ENCODE measurements around the gene COA6.

COA6 gene

DNA sequence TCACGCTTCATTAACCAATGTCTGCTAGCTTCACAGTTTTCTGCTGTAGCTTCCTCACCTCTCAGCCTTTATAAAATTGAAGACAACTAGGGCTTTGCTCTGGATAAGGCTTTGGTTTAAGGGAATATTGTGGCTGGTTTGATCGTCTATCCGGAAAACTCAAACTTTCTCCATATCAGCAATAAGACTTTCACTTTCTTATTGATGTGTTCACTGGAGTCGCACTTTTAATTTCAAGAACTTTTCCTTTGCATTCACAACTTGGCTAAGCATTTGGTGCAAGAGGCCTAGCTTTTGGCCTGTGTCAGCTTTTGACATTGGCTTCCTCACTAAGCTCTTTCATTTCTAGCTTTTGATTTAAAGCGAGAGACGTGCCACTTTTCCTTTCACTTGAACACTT lies 12.9 kb downstream of the COA6 start:
- H3K27ac ChIP-seq: no peak overlapping the region
- TF ChIP-seq CTCF (IDR thresholded peaks at IDR 0.05) (no peak), ZFX (IDR thresholded peaks at IDR 0.05; ENCODE audit: borderline replicate concordance) (no peak)

DNA sequence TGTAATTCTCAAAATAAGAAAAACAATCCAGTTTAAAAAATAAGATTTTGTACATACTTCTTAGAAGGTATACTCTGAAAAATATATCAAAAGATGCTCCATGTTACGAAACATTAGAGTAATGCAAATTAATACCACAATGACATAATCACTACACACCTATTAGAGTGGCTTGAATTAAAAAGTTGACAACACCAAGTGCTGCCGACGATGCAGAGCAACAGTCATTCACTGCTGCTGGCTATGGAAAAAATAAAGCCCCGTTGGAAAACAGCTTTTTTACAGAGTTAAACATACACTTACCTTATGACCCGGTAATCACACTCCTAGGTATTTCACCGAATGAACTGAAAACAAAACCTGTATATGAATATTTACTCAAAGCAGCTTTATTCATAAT lies 14.8 kb downstream of the COA6 start:
- TF ChIP-seq ZFX (IDR thresholded peaks at IDR 0.05; ENCODE audit: borderline replicate concordance): no peak
- no peak for TF ChIP-seq CTCF (IDR thresholded peaks at IDR 0.05)
- no peak overlapping the region for H3K27ac ChIP-seq

- TF ChIP-seq ZFX (IDR thresholded peaks at IDR 0.05; ENCODE audit: borderline replicate concordance) (no peak), CTCF (IDR thresholded peaks at IDR 0.05) (peak; percentile 43; the same call in 1 of the 2 replicates)
- no peak overlapping the region for H3K27ac ChIP-seq
These were observed 19.9 kb downstream of the COA6 start for GRCh38 chr1:234393190-234393589.

- TF ChIP-seq ZFX (IDR thresholded peaks at IDR 0.05; ENCODE audit: borderline replicate concordance): no peak
- TF ChIP-seq CTCF (IDR thresholded peaks at IDR 0.05): no peak
- no peak overlapping the region for H3K27ac ChIP-seq
These were observed 22.0 kb downstream of the COA6 start for GRCh38 chr1:234395297-234395696.

GRCh38 chr1:234396092-234396491 lies 22.8 kb downstream of the COA6 start:
- TF ChIP-seq ZFX (IDR thresholded peaks at IDR 0.05; ENCODE audit: borderline replicate concordance) (no peak), CTCF (IDR thresholded peaks at IDR 0.05) (no peak)
- H3K27ac ChIP-seq: no peak overlapping the region

- H3K27ac ChIP-seq: no peak overlapping the region
- TF ChIP-seq ZFX (IDR thresholded peaks at IDR 0.05; ENCODE audit: borderline replicate concordance): no peak
- no peak for TF ChIP-seq CTCF (IDR thresholded peaks at IDR 0.05)
These were observed 23.6 kb downstream of the COA6 start for GRCh38 chr1:234396871-234397270.

DNA sequence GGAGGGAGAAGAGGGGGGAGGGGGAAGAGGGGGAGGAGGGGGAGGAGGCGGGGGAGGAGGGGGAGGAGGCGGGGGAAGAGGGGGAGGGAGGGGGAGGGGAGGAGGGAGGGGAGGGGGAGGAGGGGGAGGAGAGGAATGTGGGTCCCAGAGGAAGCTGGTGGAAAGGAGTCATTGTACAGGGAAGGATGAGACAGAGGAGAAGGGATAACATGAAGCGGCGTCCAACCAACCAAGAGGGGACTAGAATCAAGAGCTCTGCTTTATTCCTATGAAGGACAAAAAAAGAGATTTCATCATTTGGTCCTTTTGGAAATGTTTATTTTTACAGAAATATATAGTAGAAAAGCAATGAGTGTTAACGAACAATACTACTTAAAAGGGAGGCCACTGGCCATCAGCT lies 24.5 kb downstream of the COA6 start:
- TF ChIP-seq CTCF (IDR thresholded peaks at IDR 0.05): no peak
- TF ChIP-seq ZFX (IDR thresholded peaks at IDR 0.05; ENCODE audit: borderline replicate concordance): no peak
- H3K27ac ChIP-seq: no peak overlapping the region
